Effector memory CD8-positive, alpha-beta T cell (primary cell): Measurements from ENCODE around the gene KIRREL3.

Source experiments
- ATAC-seq: fragments of 150-1000 bp; cut with Tn5 transposase; replicated peaks from 2 replicates; pipeline ENCODE4 v1.10.0; 2021; ENCODE audit warnings: mild to moderate bottlenecking, moderate library complexity
- DNase-seq, 3 experiments: peaks; one replicate each; pipeline ENCODE4 v3.0.0; 2021
- H3K27ac Mint-ChIP-seq, 2 donors: one replicate each; pipeline ENCODE4 v1.8.0; 2022; ENCODE audit warnings: mild to moderate bottlenecking in 2 of 2, mixed read lengths in 2 of 2, moderate library complexity in 2 of 2
- H3K27me3 Mint-ChIP-seq, 2 donors: one replicate each; pipeline ENCODE4 v1.8.0; 2022; ENCODE audit warnings: mixed read lengths in 2 of 2
- H3K36me3 Mint-ChIP-seq: one replicate; pipeline ENCODE4 v1.8.0; 2022; ENCODE audit warnings: mild to moderate bottlenecking, moderate library complexity, mixed read lengths; ENCODE audit not compliant: insufficient read depth
- H3K4me1 Mint-ChIP-seq, 2 donors: one replicate each; pipeline ENCODE4 v1.8.0; 2022; ENCODE audit warnings: low read depth in 2 of 2, mixed read lengths in 2 of 2
- H3K4me3 Mint-ChIP-seq, 2 donors: one replicate each; pipeline ENCODE4 v1.8.0; 2022; ENCODE audit warnings: mild to moderate bottlenecking in 2 of 2, mixed read lengths in 2 of 2, moderate library complexity in 2 of 2
- H3K9me3 Mint-ChIP-seq, 2 donors: one replicate each; pipeline ENCODE4 v1.8.0; 2022; ENCODE audit warnings: mixed read lengths in 2 of 2

KIRREL3 gene

GRCh38 chr11:126502159-126502558, 498.4 kb downstream of the KIRREL3 start:
- ATAC-seq: no peak
- no peak overlapping the region for H3K27ac Mint-ChIP-seq
- H3K4me3 Mint-ChIP-seq: no peak overlapping the region
- H3K36me3 Mint-ChIP-seq: no peaks in the 10 kb centered on the region
- DNase-seq: no peak
- peaks cover 4% of the 10 kb centered on the region in 2 donors for H3K4me1 Mint-ChIP-seq
- peaks cover 54 to 73% of the 10 kb centered on the region in 2 donors for H3K27me3 Mint-ChIP-seq
- peaks cover 2 to 6% of the 10 kb centered on the region in 2 donors for H3K9me3 Mint-ChIP-seq

GRCh38 chr11:126501641-126502040, 498.9 kb downstream of the KIRREL3 start:
- peaks cover 4% of the 10 kb centered on the region in 2 donors for H3K4me1 Mint-ChIP-seq
- ATAC-seq: no peak
- no peak overlapping the region for H3K27ac Mint-ChIP-seq
- no peak for DNase-seq
- peaks cover 55 to 71% of the 10 kb centered on the region in 2 donors for H3K27me3 Mint-ChIP-seq
- no peaks in the 10 kb centered on the region for H3K36me3 Mint-ChIP-seq
- H3K4me3 Mint-ChIP-seq: no peak overlapping the region
- H3K9me3 Mint-ChIP-seq: peaks cover 2 to 6% of the 10 kb centered on the region in 2 donors

- H3K27me3 Mint-ChIP-seq: peaks cover 58 to 77% of the 10 kb centered on the region in 2 donors
- no peak for ATAC-seq
- no peak overlapping the region for H3K27ac Mint-ChIP-seq
- peaks cover 2 to 6% of the 10 kb centered on the region in 2 donors for H3K9me3 Mint-ChIP-seq
- H3K4me3 Mint-ChIP-seq: no peak overlapping the region
- peaks cover 4% of the 10 kb centered on the region in 2 donors for H3K4me1 Mint-ChIP-seq
- DNase-seq: no peak
- no peaks in the 10 kb centered on the region for H3K36me3 Mint-ChIP-seq
Measured at GRCh38 chr11:126500981-126501380, 499.6 kb downstream of the KIRREL3 start.

- no peak overlapping the region for H3K4me3 Mint-ChIP-seq
- peaks cover 3% of the 10 kb centered on the region for H3K36me3 Mint-ChIP-seq
- no peak for DNase-seq
- H3K4me1 Mint-ChIP-seq: peaks cover 4% of the 10 kb centered on the region in 2 donors
- H3K27ac Mint-ChIP-seq: no peak overlapping the region
- ATAC-seq: no peak
- H3K9me3 Mint-ChIP-seq: peaks cover 2 to 4% of the 10 kb centered on the region in 2 donors
- peaks cover 54 to 84% of the 10 kb centered on the region in 2 donors for H3K27me3 Mint-ChIP-seq
Measured at GRCh38 chr11:126499131-126499752, 501.3 kb downstream of the KIRREL3 start.

- ATAC-seq: no peak
- H3K27me3 Mint-ChIP-seq: peaks cover 45 to 75% of the 10 kb centered on the region in 2 donors
- no peak overlapping the region for H3K27ac Mint-ChIP-seq
- H3K9me3 Mint-ChIP-seq: no peaks in the 10 kb centered on the region
- H3K4me3 Mint-ChIP-seq: no peak overlapping the region
- peaks cover 3% of the 10 kb centered on the region for H3K36me3 Mint-ChIP-seq
- peaks cover 4% of the 10 kb centered on the region in 2 donors for H3K4me1 Mint-ChIP-seq
- DNase-seq: no peak
Measured at GRCh38 chr11:126498281-126498680, 502.3 kb downstream of the KIRREL3 start.

- peaks cover 3% of the 10 kb centered on the region for H3K36me3 Mint-ChIP-seq
- H3K4me3 Mint-ChIP-seq: no peak overlapping the region
- no peak for DNase-seq
- peaks cover 42 to 73% of the 10 kb centered on the region in 2 donors for H3K27me3 Mint-ChIP-seq
- peaks cover 4% of the 10 kb centered on the region in 2 donors for H3K4me1 Mint-ChIP-seq
- H3K9me3 Mint-ChIP-seq: no peaks in the 10 kb centered on the region
- peak overlapping the region in 1 of 2 donors; percentile 24 for H3K27ac Mint-ChIP-seq
- no peak for ATAC-seq
Measured at GRCh38 chr11:126497581-126498122, 502.9 kb downstream of the KIRREL3 start.

GRCh38 chr11:126496576-126497337, 503.8 kb downstream of the KIRREL3 start:
- H3K36me3 Mint-ChIP-seq: peaks cover 3% of the 10 kb centered on the region
- no peak overlapping the region for H3K27ac Mint-ChIP-seq
- ATAC-seq (no peak), DNase-seq (no peak)
- H3K27me3 Mint-ChIP-seq: peaks cover 36 to 73% of the 10 kb centered on the region in 2 donors
- no peak overlapping the region for H3K4me3 Mint-ChIP-seq
- peaks cover 4% of the 10 kb centered on the region in 2 donors for H3K4me1 Mint-ChIP-seq
- H3K9me3 Mint-ChIP-seq: no peaks in the 10 kb centered on the region

- peaks cover 3% of the 10 kb centered on the region for H3K36me3 Mint-ChIP-seq
- no peak for DNase-seq
- no peak overlapping the region for H3K4me3 Mint-ChIP-seq
- peaks cover 26 to 72% of the 10 kb centered on the region in 2 donors for H3K27me3 Mint-ChIP-seq
- ATAC-seq: no peak
- H3K4me1 Mint-ChIP-seq: peaks cover 4% of the 10 kb centered on the region in 2 donors
- no peaks in the 10 kb centered on the region for H3K9me3 Mint-ChIP-seq
- H3K27ac Mint-ChIP-seq: no peak overlapping the region
Measured at GRCh38 chr11:126495281-126496220, 505.0 kb downstream of the KIRREL3 start.

GRCh38 chr11:126494831-126495230, 505.7 kb downstream of the KIRREL3 start:
- Mint-ChIP-seq H3K9me3 (no peaks in the 10 kb centered on the region), H3K27ac (no peak overlapping the region), H3K4me3 (no peak overlapping the region), H3K36me3 (peaks cover 3% of the 10 kb centered on the region), H3K27me3 (peaks cover 24 to 78% of the 10 kb centered on the region in 2 donors), H3K4me1 (peaks cover 4% of the 10 kb centered on the region in 2 donors)
- ATAC-seq (no peak), DNase-seq (no peak)

- H3K4me1 Mint-ChIP-seq: no peaks in the 10 kb centered on the region
Measured at GRCh38 chr11:126492331-126493082, 508.1 kb downstream of the KIRREL3 start.

GRCh38 chr11:126491092-126491491, 509.5 kb downstream of the KIRREL3 start:
- Mint-ChIP-seq H3K4me3 (no peak overlapping the region), H3K36me3 (peaks cover 3% of the 10 kb centered on the region), H3K27me3 (peaks cover 6 to 56% of the 10 kb centered on the region in 2 donors), H3K4me1 (no peaks in the 10 kb centered on the region), H3K9me3 (no peaks in the 10 kb centered on the region), H3K27ac (no peak overlapping the region)
- no peak for ATAC-seq
- DNase-seq: no peak

More at GRCh38 chr11:126492331-126493082, 508.1 kb downstream of the KIRREL3 start:
- H3K27me3 Mint-ChIP-seq: peaks cover 16 to 65% of the 10 kb centered on the region in 2 donors
- H3K36me3 Mint-ChIP-seq: peaks cover 3% of the 10 kb centered on the region
- no peak overlapping the region for H3K27ac Mint-ChIP-seq
- H3K4me3 Mint-ChIP-seq: no peak overlapping the region
- ATAC-seq: no peak
- no peak for DNase-seq
- H3K9me3 Mint-ChIP-seq: no peaks in the 10 kb centered on the region

- Mint-ChIP-seq H3K9me3 (no peaks in the 10 kb centered on the region), H3K27me3 (peaks cover 6 to 56% of the 10 kb centered on the region in 2 donors), H3K36me3 (no peaks in the 10 kb centered on the region), H3K4me1 (no peaks in the 10 kb centered on the region), H3K27ac (no peak overlapping the region), H3K4me3 (no peak overlapping the region)
- no peak for ATAC-seq
- DNase-seq: no peak
Measured at GRCh38 chr11:126489836-126490660, 510.5 kb downstream of the KIRREL3 start.
